ENCODE data around the gene NSD2. TPM values are rescaled to one million over a fixed set of nuclear protein-coding genes. Genes with fewer than 3 reads are reported as not detected.

Gene NSD2
- total RNA-seq, 1 donor from 2014 or later = 43.4 TPM

GRCh38 chr4:1988327-1988724, 117.1 kb downstream of the NSD2 start:
- no peak for DNase-seq (ENCODE audit: low read depth)
- no peak overlapping the region for H3K4me3 ChIP-seq (ENCODE audit: low read depth, low read length)
- no peak for TF ChIP-seq CTCF (IDR thresholded peaks at IDR 0.05; ENCODE audit: insufficient read depth, low read length, severe bottlenecking)
- no peaks in the 10 kb centered on the region for H3K27me3 ChIP-seq (ENCODE audit: control insufficient read depth, insufficient read depth, low read length)
- no peak for FAIRE-seq
- peaks cover 23% of the 10 kb centered on the region for H3K36me3 ChIP-seq (ENCODE audit: control insufficient read depth, insufficient read depth, low read length)

GRCh38 chr4:1989533-1990347, 118.5 kb downstream of the NSD2 start:
- peaks cover 19% of the 10 kb centered on the region for H3K36me3 ChIP-seq (ENCODE audit: control insufficient read depth, insufficient read depth, low read length)
- no peak for TF ChIP-seq CTCF (IDR thresholded peaks at IDR 0.05; ENCODE audit: insufficient read depth, low read length, severe bottlenecking)
- H3K27me3 ChIP-seq (ENCODE audit: control insufficient read depth, insufficient read depth, low read length) = no peaks in the 10 kb centered on the region
- no peak overlapping the region for H3K4me3 ChIP-seq (ENCODE audit: low read depth, low read length)
- FAIRE-seq (no peak), DNase-seq (ENCODE audit: low read depth) (no peak)

GRCh38 chr4:1990348-1990645, 119.1 kb downstream of the NSD2 start:
- FAIRE-seq = peak; percentile 66
- peaks cover 19% of the 10 kb centered on the region for H3K36me3 ChIP-seq (ENCODE audit: control insufficient read depth, insufficient read depth, low read length)
- H3K27me3 ChIP-seq (ENCODE audit: control insufficient read depth, insufficient read depth, low read length) = no peaks in the 10 kb centered on the region
- TF ChIP-seq CTCF (IDR thresholded peaks at IDR 0.05; ENCODE audit: insufficient read depth, low read length, severe bottlenecking) = no peak
- DNase-seq (ENCODE audit: low read depth) = no peak
- H3K4me3 ChIP-seq (ENCODE audit: low read depth, low read length) = no peak overlapping the region

GRCh38 chr4:1990676-1991075, 119.5 kb downstream of the NSD2 start:
- H3K27me3 ChIP-seq (ENCODE audit: control insufficient read depth, insufficient read depth, low read length) = no peaks in the 10 kb centered on the region
- no peak for DNase-seq (ENCODE audit: low read depth)
- no peak overlapping the region for H3K4me3 ChIP-seq (ENCODE audit: low read depth, low read length)
- no peak for FAIRE-seq
- H3K36me3 ChIP-seq (ENCODE audit: control insufficient read depth, insufficient read depth, low read length) = peaks cover 18% of the 10 kb centered on the region
- no peak for TF ChIP-seq CTCF (IDR thresholded peaks at IDR 0.05; ENCODE audit: insufficient read depth, low read length, severe bottlenecking)

- no peak for DNase-seq (ENCODE audit: low read depth)
- no peak for FAIRE-seq
- no peaks in the 10 kb centered on the region for H3K27me3 ChIP-seq (ENCODE audit: control insufficient read depth, insufficient read depth, low read length)
- no peak for TF ChIP-seq CTCF (IDR thresholded peaks at IDR 0.05; ENCODE audit: insufficient read depth, low read length, severe bottlenecking)
- H3K36me3 ChIP-seq (ENCODE audit: control insufficient read depth, insufficient read depth, low read length) = peaks cover 14% of the 10 kb centered on the region
- no peak overlapping the region for H3K4me3 ChIP-seq (ENCODE audit: low read depth, low read length)
Observed at GRCh38 chr4:1991087-1991486, 119.9 kb downstream of the NSD2 start.

Measured in bronchial epithelial cell (primary cell).